ENCODE measurements around the gene SPTBN5.
A peak's percentile ranks its signal among the peaks of the same experiment; 100 is the strongest.

Gene SPTBN5

GRCh38 chr15:41903782-41904181 lies 9.9 kb upstream of the SPTBN5 start:
- no peak for DNase-seq (ENCODE audit: low read depth)

DNA sequence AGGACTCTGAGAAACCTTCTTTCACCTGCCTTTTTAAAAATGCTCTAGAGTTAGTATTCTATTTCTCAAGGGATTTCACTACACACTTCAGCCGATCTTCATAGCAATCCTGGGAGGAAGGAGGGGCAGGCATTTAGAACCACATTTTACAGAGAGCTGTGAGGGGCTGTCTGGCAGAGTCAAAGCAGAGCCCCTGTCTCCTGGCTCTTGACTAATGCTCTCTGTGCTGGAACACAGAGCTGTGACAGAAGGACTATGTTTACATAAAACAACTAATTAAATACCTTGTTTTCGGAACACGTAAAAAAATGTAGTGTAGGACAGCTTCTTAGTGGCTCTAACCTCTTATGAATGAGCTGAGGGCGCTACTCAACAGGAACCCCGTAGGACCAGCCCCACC lies 7.6 kb upstream of the SPTBN5 start:
- DNase-seq (ENCODE audit: low read depth) = no peak

DNA sequence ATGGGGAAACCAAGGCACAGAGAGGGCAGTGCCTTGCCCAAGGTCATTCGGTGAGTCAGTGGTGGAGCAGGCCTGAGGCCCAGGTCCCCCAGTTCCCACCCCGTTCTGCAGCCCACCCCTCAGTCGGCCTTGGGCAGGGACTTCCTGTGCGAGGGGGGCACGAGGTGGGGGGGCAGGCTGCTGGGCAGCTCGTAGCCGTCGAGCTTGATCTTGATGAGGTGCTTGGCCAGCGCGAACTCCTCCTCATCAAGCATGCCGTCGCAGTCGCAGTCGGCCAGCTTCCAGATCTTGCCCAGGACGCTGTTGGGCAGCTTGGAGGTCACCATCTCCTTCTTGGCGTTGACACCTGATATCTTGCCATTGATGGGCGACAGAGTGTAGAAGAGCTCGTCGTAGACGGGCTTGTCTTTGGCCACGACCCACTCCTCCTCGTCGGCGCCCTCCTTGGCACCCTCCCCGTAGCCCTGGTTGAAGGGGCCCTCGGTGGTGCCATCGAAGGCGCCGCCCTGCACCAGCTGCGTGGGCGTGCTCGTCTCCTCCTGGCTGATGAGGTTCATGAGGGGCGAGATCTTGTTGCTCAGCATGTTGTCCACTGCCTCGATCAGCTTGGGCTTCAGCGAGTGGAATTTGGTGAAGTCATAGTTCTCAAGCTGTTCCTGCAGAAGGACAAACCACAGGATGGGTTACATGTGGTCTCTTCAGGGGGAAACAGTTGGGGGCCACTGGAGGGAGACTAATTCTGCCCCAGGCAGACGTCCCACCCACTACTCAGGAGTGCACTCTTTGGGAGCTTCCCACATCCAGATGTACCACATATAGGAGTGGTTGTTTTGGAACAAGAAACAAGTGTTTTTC lies 6.9 kb upstream of the SPTBN5 start:
- no peak for DNase-seq (ENCODE audit: low read depth)

GRCh38 chr15:41899854-41900442 lies 6.1 kb upstream of the SPTBN5 start:
- no peak for DNase-seq (ENCODE audit: low read depth)

- no peak for DNase-seq (ENCODE audit: low read depth)
Measured at GRCh38 chr15:41897363-41897799, 3.5 kb upstream of the SPTBN5 start.

DNA sequence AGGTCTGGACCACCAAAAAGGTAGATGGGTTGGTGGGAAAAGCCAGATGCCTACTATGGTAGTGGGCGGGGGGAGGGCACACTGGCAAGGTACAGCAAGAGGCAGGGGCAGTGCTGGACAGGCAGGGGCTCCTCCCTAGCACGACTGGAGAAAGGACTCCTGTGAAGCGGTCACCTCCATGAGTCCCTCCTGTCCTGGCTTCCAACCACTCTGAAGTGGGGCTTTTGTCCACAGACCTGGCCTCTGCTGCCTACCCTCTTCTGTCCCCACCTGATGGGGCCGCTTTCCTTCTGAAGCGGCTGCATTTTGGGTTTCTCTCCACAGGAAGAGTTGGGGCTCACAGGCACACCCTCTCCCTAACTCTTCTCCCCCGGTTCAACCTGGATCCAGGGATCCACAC lies 2.7 kb upstream of the SPTBN5 start:
- no peak for DNase-seq (ENCODE audit: low read depth)

DNA sequence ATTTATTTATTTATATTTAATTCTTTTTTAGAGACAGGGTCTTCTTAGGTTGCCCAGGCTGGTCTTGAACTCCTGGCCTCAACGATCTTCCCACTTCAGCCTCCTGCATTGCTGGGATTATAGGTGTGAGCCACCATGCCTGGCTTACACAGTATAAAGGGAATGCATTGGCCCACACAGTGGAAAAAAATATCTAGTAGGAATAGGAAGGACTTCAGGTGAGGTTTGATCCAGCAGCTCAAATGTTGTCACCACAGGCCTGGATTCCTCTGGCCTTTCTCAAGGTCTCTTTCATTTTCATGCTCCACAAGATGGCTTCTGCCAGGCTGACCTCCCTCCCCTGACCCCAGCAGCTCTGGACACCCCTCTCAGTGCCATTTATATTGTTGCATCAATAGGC lies 2.1 kb upstream of the SPTBN5 start:
- DNase-seq (ENCODE audit: low read depth) = no peak

DNA sequence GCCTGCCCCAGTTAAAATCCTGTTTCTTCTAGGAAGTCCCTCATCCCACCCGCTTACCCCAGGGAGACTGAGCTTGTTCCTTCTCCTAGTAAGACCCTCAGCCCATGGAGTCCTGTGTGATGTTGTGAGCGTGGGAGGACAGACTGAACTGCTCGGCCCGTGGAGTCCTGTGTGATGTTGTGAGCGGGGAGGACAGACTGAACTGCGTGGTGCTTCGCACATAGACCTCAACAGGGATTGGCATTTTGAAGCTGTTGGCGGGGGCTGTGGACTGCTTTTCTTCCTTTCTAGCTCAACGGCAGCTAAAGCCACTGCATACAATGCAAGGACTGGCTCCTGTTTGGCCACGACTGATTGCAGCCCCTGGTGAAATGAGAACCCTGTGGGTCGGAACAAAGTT lies 1.6 kb upstream of the SPTBN5 start:
- no peak for DNase-seq (ENCODE audit: low read depth)

DNA sequence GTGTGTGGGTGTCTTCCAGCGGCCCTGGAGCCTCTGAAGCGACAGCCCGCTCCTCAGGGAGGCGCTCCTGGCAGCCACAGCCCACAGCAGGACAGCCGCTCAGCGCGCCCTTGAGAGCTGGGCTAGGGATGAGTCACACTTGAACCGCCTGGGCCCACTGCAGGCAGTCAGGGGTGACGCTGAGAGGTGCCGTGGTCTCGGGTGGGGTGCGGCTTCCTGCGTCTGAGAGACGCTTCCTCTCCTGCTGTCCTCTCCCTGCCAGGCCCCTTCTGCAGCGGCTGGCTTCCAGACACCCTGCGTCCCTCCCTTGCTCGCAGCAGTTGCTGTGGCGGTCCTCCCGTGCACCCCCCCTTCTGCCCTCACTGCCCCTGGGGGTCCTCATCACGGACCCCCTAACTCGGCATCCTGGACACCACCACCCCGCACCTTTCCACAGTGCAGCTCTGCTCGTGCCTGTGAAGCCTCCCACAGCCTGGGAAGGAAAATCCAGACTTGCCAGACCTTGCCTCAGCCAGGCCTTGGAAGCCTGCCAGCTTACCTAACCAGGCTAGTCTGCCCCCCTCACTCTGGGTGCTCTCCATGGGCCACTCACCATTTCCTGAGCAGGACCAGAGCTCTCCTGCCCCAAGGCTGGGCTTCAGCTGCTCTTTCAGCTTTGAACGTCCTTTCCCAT lies 1.1 kb upstream of the SPTBN5 start:
- DNase-seq (ENCODE audit: low read depth) = peak; percentile 63

GRCh38 chr15:41894251-41894790 lies 468 bp upstream of the SPTBN5 start:
- no peak for DNase-seq (ENCODE audit: low read depth)

- no peak for DNase-seq (ENCODE audit: low read depth)
Measured at GRCh38 chr15:41892621-41893421, 1.0 kb downstream of the SPTBN5 start.

GRCh38 chr15:41891946-41892345 lies 1.9 kb downstream of the SPTBN5 start:
- DNase-seq (ENCODE audit: low read depth) = no peak

- no peak for DNase-seq (ENCODE audit: low read depth)
Measured at GRCh38 chr15:41891226-41891625, 2.6 kb downstream of the SPTBN5 start.

GRCh38 chr15:41890050-41890690 lies 3.7 kb downstream of the SPTBN5 start:
- no peak for DNase-seq (ENCODE audit: low read depth)

- no peak for DNase-seq (ENCODE audit: low read depth)
Measured at GRCh38 chr15:41888662-41889253, 5.1 kb downstream of the SPTBN5 start.

- no peak for DNase-seq (ENCODE audit: low read depth)
Measured at GRCh38 chr15:41887893-41888292, 6.0 kb downstream of the SPTBN5 start.

- DNase-seq (ENCODE audit: low read depth) = no peak
Measured at GRCh38 chr15:41887161-41887560, 6.7 kb downstream of the SPTBN5 start.

GRCh38 chr15:41886741-41887140 lies 7.1 kb downstream of the SPTBN5 start:
- no peak for DNase-seq (ENCODE audit: low read depth)

GRCh38 chr15:41885841-41886240 lies 8.0 kb downstream of the SPTBN5 start:
- no peak for DNase-seq (ENCODE audit: low read depth)

DNA sequence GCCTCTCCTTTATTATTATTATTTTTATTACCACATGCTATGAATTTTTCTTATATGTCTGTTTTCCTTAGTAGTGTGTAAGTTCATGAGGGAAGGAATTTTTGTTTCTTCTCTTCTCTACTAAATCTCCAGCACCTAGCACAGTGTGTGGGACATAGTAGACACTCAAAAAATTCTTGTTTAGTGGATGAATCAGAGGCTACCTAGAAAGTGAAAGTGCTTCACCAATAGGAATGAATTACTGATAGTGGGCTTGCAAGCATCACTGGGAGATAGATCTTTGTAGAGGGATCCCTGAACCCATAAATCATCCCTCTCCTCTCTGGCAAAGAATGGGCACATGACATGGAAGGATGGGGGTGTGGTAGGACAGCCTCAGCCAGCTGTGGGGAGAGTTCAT lies 8.5 kb downstream of the SPTBN5 start:
- DNase-seq (ENCODE audit: low read depth) = no peak

GRCh38 chr15:41884458-41884857 lies 9.4 kb downstream of the SPTBN5 start:
- DNase-seq (ENCODE audit: low read depth) = no peak
